Retinal pigment epithelial cell (primary cell): ENCODE results near the gene SMIM45.

Experiments
- DNase-seq: peaks from one replicate; pipeline ENCODE4 v3.0.0-alpha.2; 2010; ENCODE audit warnings: low read depth
- H3K4me3 ChIP-seq: 2 replicates; pipeline ENCODE4 v1.5.1; 2011; ENCODE audit warnings: mild to moderate bottlenecking, low read length, control low read depth, moderate library complexity
- TF ChIP-seq, protein P1 (sequence below): conservative IDR thresholded peaks from 2 replicates; pipeline ENCODE4 v1.5.1; 2011; ENCODE audit warnings: low read depth, low read length, control low read depth, inconsistent platforms

SMIM45 gene

DNA sequence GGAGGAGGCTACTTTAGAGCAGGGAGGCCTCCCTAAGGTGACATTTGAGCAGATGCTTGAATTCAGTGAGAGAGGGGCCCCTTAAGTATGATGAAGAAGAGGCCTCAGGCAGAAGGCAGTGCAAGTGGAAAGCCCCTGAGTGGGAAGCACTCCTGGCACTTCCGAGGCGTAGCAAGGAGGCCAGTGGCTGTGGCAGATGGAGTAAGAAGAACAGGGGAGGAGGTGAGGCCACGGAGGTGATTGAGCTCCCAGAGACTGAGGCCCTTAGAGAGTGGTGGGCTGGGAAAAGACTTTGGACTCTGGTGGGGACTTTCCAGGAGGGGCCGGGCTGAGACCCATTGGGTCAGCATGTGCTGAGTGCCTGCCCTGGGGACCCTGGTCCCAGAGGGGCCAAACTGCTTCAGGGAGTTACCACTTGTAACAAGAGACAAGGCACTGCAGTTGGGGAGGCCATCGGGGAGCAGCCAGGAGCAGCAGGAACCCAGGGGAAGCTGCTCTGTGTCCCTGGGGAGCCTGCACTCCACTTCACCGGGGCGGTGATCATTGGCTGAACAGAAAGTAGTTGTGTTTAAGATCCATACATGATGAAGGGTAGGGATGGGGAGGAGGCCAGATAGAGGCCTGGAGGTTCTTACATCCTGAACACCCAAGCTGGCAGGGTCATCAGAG, 2.5 kb upstream of the SMIM45 start:
- H3K4me3 ChIP-seq, result no peak overlapping the region
- no peak for DNase-seq
- TF ChIP-seq, protein P1, sequence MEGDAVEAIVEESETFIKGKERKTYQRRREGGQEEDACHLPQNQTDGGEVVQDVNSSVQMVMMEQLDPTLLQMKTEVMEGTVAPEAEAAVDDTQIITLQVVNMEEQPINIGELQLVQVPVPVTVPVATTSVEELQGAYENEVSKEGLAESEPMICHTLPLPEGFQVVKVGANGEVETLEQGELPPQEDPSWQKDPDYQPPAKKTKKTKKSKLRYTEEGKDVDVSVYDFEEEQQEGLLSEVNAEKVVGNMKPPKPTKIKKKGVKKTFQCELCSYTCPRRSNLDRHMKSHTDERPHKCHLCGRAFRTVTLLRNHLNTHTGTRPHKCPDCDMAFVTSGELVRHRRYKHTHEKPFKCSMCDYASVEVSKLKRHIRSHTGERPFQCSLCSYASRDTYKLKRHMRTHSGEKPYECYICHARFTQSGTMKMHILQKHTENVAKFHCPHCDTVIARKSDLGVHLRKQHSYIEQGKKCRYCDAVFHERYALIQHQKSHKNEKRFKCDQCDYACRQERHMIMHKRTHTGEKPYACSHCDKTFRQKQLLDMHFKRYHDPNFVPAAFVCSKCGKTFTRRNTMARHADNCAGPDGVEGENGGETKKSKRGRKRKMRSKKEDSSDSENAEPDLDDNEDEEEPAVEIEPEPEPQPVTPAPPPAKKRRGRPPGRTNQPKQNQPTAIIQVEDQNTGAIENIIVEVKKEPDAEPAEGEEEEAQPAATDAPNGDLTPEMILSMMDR, result no peak

DNA sequence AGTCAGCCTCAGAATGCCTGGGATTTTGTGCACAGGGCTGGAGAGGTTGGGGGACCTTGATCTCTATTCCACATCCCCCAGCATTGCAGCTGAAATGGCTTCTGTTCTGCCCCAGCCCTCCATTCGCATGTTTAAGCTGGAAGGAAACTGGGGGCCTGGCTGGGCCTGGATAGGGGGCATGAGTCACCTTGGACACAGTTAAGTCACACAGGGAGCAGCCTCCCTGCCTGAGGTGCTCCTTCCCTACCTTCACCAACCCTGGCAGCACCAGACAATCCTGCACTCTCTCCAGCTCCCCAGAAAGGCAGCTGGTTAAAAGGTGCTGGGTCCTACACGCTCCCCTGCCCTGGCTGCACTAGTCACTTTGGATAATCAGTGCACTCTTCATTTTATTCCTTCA, 763 bp downstream of the SMIM45 start:
- TF ChIP-seq, protein P1, result no peak
- no peak overlapping the region for H3K4me3 ChIP-seq
- no peak for DNase-seq

DNA sequence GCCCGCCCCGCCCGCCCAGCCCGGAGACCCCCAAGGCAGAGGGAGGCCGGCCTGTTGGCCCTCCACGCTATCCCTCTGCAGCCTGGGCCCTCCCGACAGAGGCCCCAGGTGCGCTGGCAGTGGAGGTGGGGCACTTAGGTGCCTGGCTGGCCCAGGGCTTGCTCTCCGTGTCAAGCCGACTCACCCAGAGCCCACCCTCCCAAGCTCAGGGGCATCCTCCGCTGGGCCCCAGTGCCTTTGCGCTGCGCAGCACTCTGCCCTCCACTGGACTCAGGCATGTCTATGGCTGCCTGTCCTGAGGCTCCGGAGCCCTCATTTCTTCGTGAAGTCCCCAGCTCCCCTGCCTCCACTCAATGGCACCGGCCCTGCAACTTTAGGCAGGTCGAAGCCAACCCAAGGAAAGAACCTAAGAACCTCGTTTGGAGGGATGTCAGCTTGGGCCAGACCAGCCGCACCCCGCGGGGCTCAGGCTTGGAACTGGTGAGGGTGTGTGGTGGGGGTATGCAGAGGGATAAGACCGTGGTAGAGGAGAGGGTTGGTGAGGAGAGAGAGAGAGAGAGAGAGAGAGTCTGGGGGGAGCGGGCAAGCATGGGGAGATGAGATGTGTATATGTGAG, 6.1 kb downstream of the SMIM45 start:
- DNase-seq, result no peak
- TF ChIP-seq, protein P1, result no peak
- H3K4me3 ChIP-seq, result no peak overlapping the region

DNA sequence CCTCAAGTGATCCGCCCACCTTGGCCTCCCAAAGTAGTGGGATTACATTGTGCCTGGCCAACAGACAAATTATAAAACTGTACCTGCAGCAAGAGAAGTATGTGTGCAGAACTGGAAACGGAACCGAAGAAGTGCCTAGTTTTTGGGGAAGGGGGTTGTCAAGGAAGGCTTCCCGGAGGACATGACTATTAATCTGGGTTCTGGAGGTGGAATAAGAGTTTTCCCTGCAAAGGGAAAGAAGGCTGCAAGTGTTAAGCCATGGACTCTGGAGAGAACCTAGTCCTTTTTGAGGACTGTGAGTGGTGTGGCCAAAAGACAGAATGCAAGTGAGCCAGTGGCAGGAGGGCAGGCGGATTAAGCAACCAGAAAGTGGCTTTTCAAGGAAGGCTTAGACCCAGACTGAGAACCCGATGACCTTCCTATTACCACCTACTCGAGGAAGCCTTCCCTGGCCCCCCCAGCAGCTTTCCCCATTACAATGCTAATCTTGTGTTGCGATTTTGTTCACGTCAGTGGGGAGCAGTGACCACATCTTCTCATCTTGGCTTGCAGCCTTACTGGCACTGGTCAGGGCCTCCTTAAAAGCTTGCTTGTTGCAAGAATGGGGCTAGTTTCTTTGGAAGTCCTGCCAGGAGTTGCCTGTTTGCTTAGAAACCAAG, 11.6 kb downstream of the SMIM45 start:
- no peak overlapping the region for H3K4me3 ChIP-seq
- DNase-seq, result peak; percentile 73

DNA sequence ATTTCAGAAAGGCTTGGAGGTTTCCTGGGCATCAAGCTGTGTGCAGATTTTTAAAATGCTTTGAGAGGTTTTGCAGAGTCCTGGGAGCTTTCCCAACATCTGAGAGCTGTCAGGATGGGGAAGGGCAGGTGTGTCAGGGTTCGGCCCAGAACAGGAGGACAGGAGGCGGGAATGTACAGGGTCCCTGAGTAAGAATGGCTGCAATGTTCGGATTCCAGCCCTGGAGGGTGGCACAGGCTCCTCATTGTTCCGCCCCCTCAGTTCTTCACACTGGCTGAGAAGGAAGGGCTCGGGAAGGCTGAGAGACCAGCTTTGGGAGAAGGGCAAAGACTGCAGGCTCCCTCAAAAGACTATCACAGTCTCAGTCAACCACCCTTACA, 12.2 kb downstream of the SMIM45 start:
- TF ChIP-seq, protein P1, result no peak
- no peak overlapping the region for H3K4me3 ChIP-seq
- no peak for DNase-seq

More for the DNA sequence above, 11.6 kb downstream of the SMIM45 start:
- TF ChIP-seq, protein P1, result no peak

DNA sequence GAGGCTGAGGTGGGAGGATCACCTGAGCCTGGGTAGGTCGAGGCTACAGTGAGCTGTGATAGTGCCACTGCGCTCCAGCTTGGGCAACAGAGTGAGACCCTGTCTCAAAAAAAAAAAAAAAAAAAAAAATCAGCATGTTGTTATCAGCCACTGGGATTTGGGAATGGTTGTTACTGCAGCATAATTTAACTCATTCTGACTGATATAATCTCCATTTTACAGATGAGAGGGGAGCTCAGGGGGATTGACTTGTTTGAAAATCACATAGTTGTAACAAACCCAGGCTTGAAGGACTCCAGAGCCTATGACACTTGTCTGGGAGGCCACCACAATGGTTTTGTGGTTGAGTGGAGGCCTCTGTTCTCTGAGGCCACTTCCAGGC, 14.3 kb downstream of the SMIM45 start:
- H3K4me3 ChIP-seq, result no peak overlapping the region
- TF ChIP-seq, protein P1, result no peak

More for the DNA sequence above, 14.3 kb downstream of the SMIM45 start:
- DNase-seq, result no peak
